ENCODE results near the gene INSM2. TPM values are rescaled to one million over a fixed set of nuclear protein-coding genes. Genes with fewer than 3 reads are reported as not detected.

INSM2 gene
- total RNA-seq, 1 donor from 2014 or later = not detected

DNA sequence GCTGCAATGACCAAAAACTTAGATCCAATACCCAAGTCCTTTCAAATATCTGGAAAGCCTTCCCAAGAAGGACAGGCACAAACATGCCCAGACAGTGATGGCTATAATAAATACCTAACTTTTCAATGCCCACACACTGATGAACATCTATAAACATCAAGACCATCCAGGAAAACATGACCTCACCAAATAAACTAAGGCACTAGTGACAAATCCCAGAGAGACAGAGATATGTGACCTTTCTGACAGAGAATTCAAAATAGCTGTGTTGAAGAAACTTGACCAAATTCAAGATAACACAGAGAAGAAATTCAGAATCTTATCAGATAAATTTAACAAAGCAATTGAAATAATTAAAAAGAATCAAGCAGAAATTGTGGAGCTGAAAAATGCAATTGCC is 38.7 kb upstream of the INSM2 start:
- Histone ChIP-seq H3K36me3 (ENCODE audit: insufficient read depth, low read length) (no peaks in the 10 kb centered on the region), H3K79me2 (ENCODE audit: insufficient read depth, low read length) (no peaks in the 10 kb centered on the region), H3K9ac (ENCODE audit: low read length) (no peak overlapping the region), H3K4me3 (ENCODE audit: insufficient read depth, low read depth, low read length) (no peak overlapping the region), H3K27me3 (ENCODE audit: insufficient read depth, low read length) (no peaks in the 10 kb centered on the region), H2AFZ (ENCODE audit: low read depth, low read length) (no peak overlapping the region), H3K4me2 (ENCODE audit: low read length) (no peak overlapping the region), H3K4me1 (ENCODE audit: insufficient read depth, low read length) (no peaks in the 10 kb centered on the region), H4K20me1 (ENCODE audit: insufficient read depth, low read length) (no peaks in the 10 kb centered on the region), H3K9me3 (ENCODE audit: insufficient read depth, low read depth, low read length) (no peaks in the 10 kb centered on the region), H3K27ac (ENCODE audit: low read depth, low read length) (no peak overlapping the region)
- no peaks in the 10 kb centered on the region for H3K27me3 Mint-ChIP-seq (ENCODE audit: low read depth, unreplicated experiment)
- DNase-seq (ENCODE audit: low read depth) (no peak), FAIRE-seq (no peak)
- H3K4me1 Mint-ChIP-seq (ENCODE audit: low read depth, unreplicated experiment) = no peaks in the 10 kb centered on the region
- H3K4me3 Mint-ChIP-seq (ENCODE audit: unreplicated experiment) = no peak overlapping the region
- H3K9me3 Mint-ChIP-seq (ENCODE audit: unreplicated experiment) = peaks cover 15% of the 10 kb centered on the region
- no peak overlapping the region for H3K27ac Mint-ChIP-seq (ENCODE audit: unreplicated experiment)
- no peaks in the 10 kb centered on the region for H3K36me3 Mint-ChIP-seq (ENCODE audit: low read depth, unreplicated experiment)
- no peak for TF ChIP-seq EZH2 (IDR thresholded peaks at IDR 0.05; ENCODE audit: insufficient read depth, low read length)
- TF ChIP-seq, protein P1, sequence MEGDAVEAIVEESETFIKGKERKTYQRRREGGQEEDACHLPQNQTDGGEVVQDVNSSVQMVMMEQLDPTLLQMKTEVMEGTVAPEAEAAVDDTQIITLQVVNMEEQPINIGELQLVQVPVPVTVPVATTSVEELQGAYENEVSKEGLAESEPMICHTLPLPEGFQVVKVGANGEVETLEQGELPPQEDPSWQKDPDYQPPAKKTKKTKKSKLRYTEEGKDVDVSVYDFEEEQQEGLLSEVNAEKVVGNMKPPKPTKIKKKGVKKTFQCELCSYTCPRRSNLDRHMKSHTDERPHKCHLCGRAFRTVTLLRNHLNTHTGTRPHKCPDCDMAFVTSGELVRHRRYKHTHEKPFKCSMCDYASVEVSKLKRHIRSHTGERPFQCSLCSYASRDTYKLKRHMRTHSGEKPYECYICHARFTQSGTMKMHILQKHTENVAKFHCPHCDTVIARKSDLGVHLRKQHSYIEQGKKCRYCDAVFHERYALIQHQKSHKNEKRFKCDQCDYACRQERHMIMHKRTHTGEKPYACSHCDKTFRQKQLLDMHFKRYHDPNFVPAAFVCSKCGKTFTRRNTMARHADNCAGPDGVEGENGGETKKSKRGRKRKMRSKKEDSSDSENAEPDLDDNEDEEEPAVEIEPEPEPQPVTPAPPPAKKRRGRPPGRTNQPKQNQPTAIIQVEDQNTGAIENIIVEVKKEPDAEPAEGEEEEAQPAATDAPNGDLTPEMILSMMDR (IDR thresholded peaks at IDR 0.05; ENCODE audit: insufficient read depth, low read depth, low read length) = no peak

DNA sequence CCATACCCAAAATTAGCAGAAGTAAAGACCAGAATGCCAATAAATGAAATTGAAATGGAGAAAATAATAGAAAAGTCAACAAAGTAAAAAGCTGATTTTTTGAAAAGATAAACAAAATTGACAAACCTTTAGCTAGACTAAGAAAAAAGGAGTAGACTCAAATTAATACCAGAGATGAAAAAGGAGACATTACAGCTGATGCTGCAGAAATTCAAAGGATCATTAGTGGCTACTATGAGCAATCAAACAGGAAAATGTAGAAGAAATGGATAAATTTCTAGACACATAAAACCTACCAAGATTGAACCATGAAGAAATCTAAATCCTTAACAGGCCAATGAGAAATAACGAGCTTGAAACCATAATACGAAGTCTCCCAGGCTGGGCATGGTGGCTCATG is 34.8 kb upstream of the INSM2 start:
- H3K36me3 ChIP-seq (ENCODE audit: insufficient read depth, low read length) = no peaks in the 10 kb centered on the region
- no peaks in the 10 kb centered on the region for H3K9me3 ChIP-seq (ENCODE audit: insufficient read depth, low read depth, low read length)
- no peaks in the 10 kb centered on the region for H3K27me3 ChIP-seq (ENCODE audit: insufficient read depth, low read length)
- DNase-seq (ENCODE audit: low read depth) = no peak
- no peak overlapping the region for H3K4me3 ChIP-seq (ENCODE audit: insufficient read depth, low read depth, low read length)
- no peak overlapping the region for H2AFZ ChIP-seq (ENCODE audit: low read depth, low read length)
- FAIRE-seq = no peak
- no peak for TF ChIP-seq EZH2 (IDR thresholded peaks at IDR 0.05; ENCODE audit: insufficient read depth, low read length)
- TF ChIP-seq, protein P1 (IDR thresholded peaks at IDR 0.05; ENCODE audit: insufficient read depth, low read depth, low read length) = no peak
- no peak overlapping the region for H3K4me2 ChIP-seq (ENCODE audit: low read length)
- no peaks in the 10 kb centered on the region for H4K20me1 ChIP-seq (ENCODE audit: insufficient read depth, low read length)
- H3K27me3 Mint-ChIP-seq (ENCODE audit: low read depth, unreplicated experiment) = no peaks in the 10 kb centered on the region
- H3K27ac ChIP-seq (ENCODE audit: low read depth, low read length) = no peak overlapping the region
- peaks cover 11% of the 10 kb centered on the region for H3K9me3 Mint-ChIP-seq (ENCODE audit: unreplicated experiment)
- no peak overlapping the region for H3K27ac Mint-ChIP-seq (ENCODE audit: unreplicated experiment)
- no peak overlapping the region for H3K9ac ChIP-seq (ENCODE audit: low read length)
- H3K36me3 Mint-ChIP-seq (ENCODE audit: low read depth, unreplicated experiment) = no peaks in the 10 kb centered on the region
- no peaks in the 10 kb centered on the region for H3K4me1 Mint-ChIP-seq (ENCODE audit: low read depth, unreplicated experiment)
- no peaks in the 10 kb centered on the region for H3K79me2 ChIP-seq (ENCODE audit: insufficient read depth, low read length)
- no peaks in the 10 kb centered on the region for H3K4me1 ChIP-seq (ENCODE audit: insufficient read depth, low read length)
- no peak overlapping the region for H3K4me3 Mint-ChIP-seq (ENCODE audit: unreplicated experiment)

- Mint-ChIP-seq H3K36me3 (ENCODE audit: low read depth, unreplicated experiment) (no peaks in the 10 kb centered on the region), H3K4me3 (ENCODE audit: unreplicated experiment) (no peak overlapping the region), H3K27ac (ENCODE audit: unreplicated experiment) (no peak overlapping the region), H3K27me3 (ENCODE audit: low read depth, unreplicated experiment) (no peaks in the 10 kb centered on the region), H3K9me3 (ENCODE audit: unreplicated experiment) (peaks cover 11% of the 10 kb centered on the region), H3K4me1 (ENCODE audit: low read depth, unreplicated experiment) (no peaks in the 10 kb centered on the region)
- Histone ChIP-seq H3K4me1 (ENCODE audit: insufficient read depth, low read length) (no peaks in the 10 kb centered on the region), H3K4me3 (ENCODE audit: insufficient read depth, low read depth, low read length) (no peak overlapping the region), H3K79me2 (ENCODE audit: insufficient read depth, low read length) (no peaks in the 10 kb centered on the region), H3K9ac (ENCODE audit: low read length) (no peak overlapping the region), H2AFZ (ENCODE audit: low read depth, low read length) (no peak overlapping the region), H4K20me1 (ENCODE audit: insufficient read depth, low read length) (no peaks in the 10 kb centered on the region), H3K9me3 (ENCODE audit: insufficient read depth, low read depth, low read length) (no peaks in the 10 kb centered on the region), H3K4me2 (ENCODE audit: low read length) (no peak overlapping the region), H3K27ac (ENCODE audit: low read depth, low read length) (no peak overlapping the region), H3K36me3 (ENCODE audit: insufficient read depth, low read length) (no peaks in the 10 kb centered on the region), H3K27me3 (ENCODE audit: insufficient read depth, low read length) (no peaks in the 10 kb centered on the region)
- DNase-seq (ENCODE audit: low read depth) (no peak), FAIRE-seq (no peak)
- TF ChIP-seq, protein P1 (IDR thresholded peaks at IDR 0.05; ENCODE audit: insufficient read depth, low read depth, low read length) = no peak
- TF ChIP-seq EZH2 (IDR thresholded peaks at IDR 0.05; ENCODE audit: insufficient read depth, low read length) = no peak
Observed at GRCh38 chr14:35503646-35504045, 30.3 kb upstream of the INSM2 start.
